HG03520 (cell line): ENCODE results near the gene EVX2.

ENCODE experiments used
- ATAC-seq: cut with Tn5 transposase; IDR thresholded peaks from one replicate; pipeline ENCODE4 v1.9.1; 2021; ENCODE audit warnings: mild to moderate bottlenecking, moderate library complexity; ENCODE audit not compliant: unreplicated experiment

EVX2 gene

DNA sequence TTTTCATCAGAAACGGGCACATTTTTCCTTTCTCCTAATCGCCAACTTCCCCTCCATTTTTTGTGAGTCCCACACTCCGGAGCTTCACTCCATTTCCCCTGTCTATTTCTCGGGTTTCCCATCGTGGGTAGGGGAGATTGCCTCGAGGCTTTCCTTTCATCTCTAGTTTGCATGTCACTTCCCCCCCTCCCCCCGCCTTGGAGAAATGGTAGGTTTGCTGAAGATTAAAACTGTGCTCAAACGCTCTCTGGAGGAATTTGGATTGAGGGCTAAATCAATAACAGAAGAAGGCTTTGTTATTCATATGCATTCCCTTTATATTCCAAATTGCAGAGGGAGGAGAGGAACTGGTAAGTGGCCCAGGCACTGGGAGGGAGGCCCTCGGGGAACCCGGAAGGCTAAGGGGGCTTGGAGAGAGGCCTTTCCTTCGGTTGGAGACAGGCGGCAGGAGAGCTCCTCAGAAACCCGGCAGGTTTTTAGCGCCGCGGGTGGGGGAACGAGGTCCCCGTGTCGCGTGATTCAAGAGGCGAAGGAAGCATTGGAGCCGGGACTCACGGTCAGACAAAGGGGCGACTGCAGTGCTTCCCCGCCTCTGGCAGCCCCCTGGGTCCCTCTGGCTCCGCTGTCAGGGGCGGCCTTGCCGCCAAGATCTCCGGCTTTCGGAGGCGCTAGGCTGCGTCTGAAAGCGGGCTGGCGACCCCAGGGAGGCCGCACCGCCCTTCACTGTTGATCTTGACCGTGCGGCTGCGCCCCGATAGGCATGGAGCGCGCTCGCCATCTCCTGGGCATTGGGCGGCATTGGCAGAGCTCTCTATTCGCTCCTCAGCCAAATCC is 13.4 kb upstream of the EVX2 start:
- ATAC-seq: peak; percentile 88

DNA sequence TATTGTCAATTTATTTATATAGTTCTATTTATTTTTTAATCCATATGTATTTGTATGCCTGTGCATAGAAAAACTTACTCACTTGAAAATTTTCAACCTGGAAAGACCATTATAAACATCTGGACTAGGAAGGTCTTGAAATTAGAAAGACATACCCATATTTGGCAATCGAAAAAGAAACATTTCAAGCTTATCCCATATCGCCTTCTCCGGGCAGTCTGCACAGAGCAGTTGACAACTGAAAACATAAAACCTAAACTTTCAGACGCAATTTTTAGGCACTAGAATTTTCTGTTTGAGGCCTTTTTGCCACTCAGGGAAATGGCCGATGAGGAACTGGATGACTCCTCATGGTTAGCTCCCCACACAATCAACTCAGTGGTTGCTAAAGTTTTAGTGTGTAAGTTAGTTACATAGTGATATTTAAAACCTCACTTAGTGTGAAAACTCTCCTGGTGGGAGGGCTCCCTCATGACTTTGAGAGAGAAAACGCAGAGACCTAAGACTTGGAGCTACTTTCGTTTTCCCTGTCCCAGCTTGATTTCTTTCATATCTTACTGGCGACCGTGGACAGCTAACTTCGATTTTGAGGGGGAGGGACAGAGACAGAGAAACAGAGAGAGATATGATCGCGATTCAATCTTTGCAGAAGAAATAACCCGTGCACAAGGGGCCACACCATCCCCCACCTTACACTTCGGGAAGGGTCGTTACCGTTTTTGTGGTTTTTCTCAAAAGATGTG is 12.7 kb upstream of the EVX2 start:
- ATAC-seq: no peak

DNA sequence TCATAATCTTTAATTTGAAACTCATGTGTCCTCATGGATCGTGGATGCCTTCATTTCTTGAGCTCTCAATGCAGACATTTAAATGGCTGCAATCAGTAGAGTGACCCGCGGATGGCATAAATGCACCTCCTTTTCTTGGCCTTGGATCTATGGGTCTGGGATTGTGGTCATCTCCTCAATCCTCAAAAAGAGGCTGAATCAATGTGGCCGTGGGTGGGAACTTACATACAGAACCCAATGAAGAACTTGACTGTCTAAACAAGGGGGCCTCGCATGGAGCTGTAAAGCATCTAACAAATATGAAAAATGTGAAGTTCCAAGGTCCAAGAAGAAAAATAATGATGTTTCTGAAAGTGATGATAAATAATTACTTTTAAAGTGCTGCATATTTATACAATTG is 11.7 kb upstream of the EVX2 start:
- no peak for ATAC-seq

DNA sequence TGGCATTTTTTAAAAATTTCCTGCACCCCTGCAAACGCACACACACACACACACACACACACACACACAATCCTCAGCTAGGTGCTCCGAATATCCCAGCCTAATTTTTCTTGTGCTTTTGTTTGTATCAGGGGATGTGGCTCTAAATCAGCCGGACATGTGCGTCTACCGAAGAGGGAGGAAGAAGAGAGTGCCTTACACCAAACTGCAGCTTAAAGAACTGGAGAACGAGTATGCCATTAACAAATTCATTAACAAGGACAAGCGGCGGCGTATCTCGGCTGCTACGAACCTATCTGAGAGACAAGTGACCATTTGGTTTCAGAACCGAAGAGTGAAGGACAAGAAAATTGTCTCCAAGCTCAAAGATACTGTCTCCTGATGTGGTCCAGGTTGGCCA is 10.6 kb upstream of the EVX2 start:
- ATAC-seq: no peak

DNA sequence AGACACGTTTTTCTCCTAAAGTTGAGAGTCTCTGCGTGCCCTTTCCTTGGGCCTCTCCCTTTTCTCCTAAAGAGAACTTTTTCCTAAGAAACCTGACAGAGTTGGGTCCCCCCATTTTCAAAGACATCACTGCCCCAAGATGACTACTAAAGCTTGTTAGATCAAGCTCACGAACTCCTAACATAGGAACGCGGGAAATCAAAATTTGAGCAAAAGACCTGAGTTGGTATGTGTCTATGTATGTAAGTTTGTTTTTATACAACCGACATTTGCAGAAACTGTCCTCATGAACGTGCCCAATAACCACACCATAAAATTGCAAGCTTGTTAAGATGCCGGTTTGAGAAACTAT is 10.1 kb upstream of the EVX2 start:
- ATAC-seq: no peak

DNA sequence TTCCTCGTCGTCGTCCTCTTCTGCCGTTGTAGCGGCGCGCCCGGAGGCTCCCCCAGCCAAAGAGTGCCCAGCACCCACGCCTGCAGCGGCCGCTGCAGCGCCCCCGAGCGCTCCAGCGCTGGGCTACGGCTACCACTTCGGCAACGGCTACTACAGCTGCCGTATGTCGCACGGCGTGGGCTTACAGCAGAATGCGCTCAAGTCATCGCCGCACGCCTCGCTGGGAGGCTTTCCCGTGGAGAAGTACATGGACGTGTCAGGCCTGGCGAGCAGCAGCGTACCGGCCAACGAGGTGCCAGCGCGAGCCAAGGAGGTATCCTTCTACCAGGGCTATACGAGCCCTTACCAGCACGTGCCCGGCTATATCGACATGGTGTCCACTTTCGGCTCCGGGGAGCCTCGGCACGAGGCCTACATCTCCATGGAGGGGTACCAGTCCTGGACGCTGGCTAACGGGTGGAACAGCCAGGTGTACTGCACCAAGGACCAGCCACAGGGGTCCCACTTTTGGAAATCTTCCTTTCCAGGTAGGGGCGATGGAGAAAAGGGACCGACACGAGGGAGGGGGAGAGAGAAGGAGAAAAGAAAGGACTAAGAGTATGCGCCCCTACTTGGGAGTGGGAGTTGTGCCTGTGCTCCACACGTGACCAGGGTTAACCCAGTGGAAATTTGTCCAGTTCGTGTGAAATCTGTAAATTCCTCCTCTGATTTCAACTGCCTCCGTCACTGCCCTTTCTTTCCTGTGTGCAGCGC is 9.6 kb upstream of the EVX2 start:
- no peak for ATAC-seq

DNA sequence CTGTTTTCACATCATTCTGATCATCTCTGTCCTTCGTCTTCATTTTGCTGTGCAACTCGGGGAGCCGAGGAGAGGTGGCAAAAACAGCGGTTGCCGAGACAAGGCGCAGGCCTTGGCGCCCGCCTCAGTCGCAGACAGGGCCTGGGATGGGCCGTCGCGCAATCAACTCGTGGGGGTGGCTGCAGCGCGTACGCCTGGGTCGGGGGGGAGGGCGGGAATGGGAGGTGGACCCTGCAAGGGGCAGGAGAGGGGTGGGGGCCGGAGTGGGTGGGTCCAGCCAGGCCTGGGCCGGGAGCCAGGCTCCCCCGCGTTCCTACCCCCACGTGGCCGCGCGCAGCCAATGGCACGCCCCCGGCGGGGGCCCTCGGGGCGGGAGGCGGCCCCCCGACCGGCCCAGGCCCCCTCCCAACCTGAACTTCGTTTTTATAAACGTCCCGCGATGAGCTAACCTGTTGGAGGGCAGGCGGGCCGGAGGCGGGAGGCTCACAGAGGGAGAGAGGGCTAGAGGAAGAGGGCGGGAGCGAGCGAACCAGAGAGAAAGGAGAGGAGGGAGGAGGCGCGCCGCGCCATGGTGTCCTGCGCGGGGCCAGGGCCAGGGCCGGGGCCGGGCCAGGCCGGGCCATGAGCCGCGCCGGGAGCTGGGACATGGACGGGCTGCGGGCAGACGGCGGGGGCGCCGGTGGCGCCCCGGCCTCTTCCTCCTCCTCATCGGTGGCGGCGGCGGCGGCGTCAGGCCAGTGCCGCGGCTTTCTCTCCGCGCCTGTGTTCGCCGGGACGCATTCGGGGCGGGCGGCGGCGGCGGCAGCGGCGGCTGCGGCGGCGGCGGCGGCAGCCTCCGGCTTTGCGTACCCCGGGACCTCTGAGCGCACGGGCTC is 8.7 kb upstream of the EVX2 start, which contains the start of gene HOXD13:
TSS of gene HOXD13 (plus strand) at position 452 of the 875 bp plus-strand sequence. CDS start at position 622, 170 bp downstream.
- no peak for ATAC-seq

DNA sequence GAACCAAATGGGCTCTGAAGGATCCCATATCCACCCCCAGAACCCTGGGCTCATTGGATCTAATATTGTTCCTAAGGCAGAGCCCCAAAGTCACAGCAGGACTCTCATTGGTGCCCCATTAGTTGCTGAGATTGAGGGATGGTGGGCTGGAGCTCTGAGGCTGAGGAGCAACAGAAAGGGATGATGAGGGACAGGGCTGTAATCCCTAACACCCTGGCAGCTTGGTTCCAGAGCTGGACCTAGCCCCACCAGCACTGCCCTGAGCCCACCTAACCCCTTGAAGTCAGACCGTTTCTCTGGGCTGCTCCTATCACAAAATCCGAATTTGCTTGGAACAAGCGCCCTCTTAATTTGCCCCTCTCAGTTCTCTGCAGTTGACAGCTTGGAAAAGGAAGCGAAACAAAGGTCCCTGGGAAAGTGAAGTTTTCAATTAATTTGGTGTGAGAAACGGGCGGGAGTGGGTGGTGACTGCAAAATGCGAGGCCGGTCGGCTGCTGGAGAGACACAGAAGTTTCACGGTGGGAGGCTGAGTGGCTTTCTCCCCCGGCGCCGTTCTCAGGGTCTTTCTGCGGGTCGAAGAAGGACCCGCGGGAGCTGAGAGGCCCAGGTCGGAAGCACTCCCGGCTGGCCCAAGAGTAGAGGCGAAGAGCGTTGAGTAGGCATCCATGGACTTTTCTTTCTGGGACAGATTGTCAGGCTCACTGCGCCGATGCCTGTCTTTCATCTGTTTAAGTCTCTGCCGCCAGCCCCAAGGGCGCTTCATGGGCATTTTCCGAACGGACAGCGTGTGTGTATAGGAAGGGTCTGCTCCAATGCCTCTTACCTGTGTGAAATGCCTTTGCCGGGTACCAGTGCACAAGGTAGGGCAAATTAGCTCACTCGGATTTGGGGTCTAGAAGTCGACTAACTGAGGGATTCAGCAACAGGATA is 7.8 kb upstream of the EVX2 start:
- no peak for ATAC-seq

DNA sequence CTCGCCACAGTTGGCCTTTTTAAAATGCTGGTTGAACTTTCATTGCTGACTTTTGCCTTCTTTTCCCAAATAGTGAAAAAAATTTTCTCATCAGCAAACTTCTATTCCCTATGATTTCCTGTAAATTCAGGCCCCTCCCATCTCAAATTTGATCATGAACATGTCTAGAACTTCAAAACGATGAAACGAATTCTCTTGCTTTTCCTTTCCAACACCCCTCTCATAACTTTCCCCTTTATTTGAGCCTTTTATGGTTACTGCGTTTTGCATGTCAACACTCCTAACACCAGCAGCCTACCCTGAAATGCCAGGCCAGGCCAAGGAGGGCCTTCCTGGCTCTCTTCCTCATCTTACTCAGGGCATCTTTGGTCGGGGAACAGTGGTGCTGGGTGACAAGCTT is 7.1 kb upstream of the EVX2 start:
- no peak for ATAC-seq

DNA sequence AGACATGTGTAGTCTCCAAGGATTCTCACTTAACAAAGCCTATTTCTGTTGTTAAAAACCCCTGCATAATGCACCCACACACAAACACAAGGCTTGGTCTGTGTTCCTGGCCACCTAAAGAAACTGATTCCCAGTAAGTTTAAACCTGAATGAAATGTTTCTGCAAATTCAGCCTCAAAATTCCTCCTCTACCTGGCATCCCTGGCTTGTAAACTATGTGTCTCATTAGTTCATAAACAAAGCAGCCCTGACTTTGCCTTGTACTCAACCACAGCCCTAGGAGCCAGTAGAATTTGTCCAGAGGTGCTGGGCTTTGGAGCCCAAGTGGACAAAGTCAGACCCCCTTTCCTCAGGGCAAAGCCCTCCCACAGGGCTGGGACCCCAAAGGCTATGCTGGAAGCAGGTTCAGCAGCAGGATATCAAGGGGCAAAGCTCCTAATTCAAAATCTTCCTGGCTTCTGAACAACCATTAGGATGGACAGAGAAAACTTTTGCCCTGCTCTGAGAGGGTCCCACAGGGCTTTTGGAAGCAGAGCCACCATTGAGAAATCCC is 6.2 kb upstream of the EVX2 start:
- no peak for ATAC-seq

DNA sequence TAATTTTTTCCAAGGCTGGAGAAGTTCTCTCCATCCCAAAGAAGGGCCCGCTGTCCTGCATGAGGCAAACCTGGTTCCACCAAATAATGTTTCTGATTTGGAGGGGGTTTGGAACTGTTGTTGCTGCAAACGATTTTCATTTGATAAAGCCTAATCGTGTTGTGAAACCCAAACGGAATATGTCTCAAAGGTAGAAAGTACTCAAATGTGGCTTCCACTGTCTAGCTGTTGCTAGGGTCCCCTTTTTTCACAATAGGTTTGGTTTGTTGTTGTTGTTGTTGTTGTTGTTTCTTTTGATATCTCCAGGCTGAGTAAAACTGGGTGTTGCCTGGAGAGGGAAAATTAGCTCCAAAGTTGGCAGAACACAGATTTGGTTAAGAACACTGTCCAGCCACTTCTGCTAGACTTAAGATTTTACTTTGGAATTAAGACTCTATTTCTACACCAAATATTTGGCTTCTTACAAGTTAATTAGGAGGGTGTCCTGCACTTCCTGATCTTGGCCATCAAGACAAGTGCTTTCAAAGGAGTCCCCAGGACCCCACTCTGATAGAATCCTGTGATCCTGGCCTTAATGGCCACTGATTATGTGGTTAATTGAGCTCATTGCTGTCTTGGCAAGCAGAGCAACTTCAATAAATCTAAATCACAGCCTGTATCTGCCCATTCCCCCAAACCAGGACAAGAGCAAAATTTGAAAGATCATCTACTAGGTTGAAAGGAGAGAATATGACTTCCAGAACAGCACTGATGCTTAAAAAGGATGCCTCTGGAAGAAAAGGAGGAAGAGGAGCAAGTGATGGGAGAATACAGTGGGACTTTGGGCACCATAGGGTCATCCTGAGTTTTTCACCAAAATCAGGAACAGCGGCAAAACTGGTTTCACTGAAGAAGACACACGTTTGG is 5.4 kb upstream of the EVX2 start:
- ATAC-seq: no peak

DNA sequence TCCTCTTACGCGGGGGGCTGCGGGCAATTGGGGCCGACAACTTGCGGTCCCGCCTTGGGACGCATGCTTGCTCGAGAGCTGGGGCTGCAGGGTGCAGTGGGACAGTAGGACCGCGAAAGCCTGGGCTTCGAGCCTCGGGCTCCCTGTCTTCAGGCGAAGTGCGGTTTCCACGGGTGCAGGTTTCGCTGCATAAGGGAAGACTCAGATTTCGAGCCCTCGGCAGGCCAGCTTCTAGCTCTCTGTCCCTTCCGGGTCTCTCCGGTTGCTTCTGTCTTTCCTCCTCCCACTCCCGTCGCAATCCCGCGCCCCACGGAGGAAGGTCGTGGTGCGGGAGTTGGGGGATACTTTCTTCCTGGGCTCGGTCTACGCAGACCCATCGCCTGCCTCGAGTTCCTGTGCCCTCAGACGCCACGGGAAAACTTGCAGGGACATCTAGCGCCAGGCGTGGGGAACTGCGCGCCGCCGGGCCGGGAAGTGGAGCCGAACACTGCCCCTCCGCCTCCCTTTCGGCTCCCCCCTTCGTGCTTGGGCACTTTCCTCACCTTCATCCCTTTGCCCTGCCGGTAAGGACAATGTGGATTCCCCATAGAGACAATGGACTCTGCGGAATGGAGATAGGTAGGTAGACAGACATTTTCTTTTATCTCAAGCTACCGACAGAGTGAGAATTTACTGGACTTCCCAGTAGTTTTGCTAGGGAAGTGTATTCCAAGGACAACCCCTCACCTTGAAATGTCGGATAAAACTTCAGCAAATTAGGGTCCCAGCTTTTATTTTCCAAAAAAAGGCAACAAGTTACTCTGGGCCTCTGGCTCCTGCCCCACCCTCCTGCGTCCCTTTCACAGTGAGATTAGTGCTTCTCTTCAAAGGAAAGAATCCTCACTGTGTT is 4.5 kb upstream of the EVX2 start:
- ATAC-seq: no peak

DNA sequence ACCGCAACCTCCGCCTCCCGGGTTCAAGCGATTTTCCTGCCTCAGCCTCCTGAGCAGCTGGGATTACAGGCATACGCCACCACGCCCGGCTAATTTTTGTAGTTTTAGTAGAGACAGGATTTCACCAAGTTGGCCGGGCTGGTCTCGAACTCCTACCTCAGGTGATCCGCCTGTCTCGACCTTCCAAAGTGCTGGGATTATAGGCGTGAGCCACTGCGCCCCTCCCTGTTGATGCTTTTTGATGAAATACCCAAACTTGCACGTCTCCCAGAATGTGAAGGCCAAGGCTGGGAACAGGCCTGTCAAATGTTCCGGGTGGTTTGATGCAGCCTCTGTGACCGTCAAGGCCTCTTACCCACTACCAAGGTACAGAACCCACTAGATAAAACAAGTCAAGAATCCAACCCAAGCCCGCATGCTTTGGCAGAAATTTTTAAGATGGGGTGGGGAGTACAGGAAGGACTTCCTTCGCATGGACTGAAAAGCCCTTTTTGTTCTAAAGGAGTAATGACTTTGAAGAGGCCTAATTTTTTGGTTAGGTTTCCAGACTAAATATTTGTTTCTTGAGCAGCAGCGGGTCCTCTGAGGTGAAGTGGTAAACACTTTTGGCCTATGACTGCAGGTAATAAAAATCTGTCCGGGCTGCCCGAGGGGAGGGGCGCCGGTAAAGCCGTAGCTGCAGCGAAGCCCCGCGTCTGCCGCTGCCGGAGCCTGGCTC is 3.7 kb upstream of the EVX2 start:
- no peak for ATAC-seq

DNA sequence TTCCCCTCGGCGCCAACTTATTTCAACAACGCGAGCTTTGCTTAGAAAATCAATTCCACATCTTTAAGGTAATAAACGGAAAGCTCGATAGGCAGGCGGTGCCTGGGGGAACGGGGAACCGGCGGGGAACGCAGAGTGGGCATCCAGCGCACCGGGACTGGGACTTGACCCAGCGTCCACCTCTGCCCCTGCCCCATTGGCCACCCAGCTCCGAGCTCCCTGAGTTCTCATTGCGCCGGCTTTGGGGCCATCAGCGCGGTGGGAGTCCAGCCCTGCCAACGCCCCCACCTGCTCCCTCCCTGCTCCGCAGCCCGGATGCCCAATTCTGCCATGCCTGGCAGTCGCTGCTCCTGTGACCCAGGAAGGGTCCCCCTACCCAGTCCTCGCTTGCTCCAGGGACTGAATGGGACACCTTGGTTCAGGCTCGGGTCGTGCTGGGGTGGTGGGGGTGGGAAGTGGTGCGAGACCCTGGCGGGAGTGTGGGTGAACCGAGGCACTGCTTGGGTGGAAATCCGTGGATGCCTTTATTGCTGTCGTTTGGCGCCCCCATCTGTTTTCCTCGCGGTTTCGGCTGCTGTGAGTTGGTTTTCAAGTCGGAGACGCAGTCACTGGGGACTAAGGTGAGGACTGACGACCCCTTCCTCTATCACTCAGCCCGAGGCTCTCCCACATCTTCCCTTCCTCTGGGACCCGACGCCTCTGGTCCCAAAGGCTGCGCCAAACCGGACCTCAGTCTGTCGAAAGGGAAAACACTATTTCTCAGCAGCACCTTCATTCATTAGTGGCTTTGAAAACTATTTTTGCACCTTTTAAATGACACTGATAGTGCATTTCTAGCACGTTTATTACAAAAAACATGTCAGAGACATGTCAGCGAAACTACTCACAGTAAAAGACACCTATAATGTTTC is 2.4 kb upstream of the EVX2 start:
- ATAC-seq: no peak

DNA sequence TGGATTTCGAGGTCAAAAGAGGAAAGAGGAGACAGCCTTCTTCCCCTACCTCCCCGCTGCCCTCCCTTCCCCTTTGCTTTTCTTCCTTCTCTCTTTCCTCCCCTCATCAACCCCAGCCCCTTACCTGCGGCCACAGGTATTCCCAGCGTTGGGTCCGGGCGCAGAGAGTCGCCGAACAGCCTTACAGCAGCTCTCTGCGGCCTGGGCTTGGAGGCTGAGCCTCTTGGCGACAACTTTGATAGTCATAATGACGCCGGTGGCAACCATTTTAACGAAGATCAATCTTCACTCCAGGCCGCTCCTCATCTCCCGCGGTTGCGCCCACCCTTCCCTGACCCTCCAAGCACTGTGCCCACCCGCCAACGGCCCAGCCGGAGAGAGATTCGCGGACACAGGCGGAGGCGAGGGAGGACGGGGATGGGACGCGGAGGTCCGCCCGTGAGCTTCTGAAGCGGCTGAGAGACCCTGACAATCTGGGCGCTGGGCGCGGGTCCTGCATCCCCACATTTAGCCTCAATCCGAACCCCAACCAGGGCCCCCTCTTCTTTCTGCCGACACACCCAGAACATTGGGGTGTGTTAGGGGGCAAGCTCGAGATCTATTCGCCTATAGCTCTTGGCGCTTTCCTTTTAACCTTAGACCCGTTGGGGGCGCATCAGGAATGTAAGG is 1.5 kb upstream of the EVX2 start:
- ATAC-seq: no peak
